K562 (cell line): ENCODE measurements around the gene LMBR1L. TPM values are rescaled to one million over a fixed set of nuclear protein-coding genes. Genes with fewer than 3 reads are reported as not detected.

Experiments
- ARID4B ChIP-seq: sonication (generic); formaldehyde crosslinking; IDR thresholded peaks from 2 replicates; pipeline ENCODE4 v1.8.0; 2022; ENCODE audit warnings: mild to moderate bottlenecking, missing genetic modification reagents
- CCNT2 ChIP-seq: IDR thresholded peaks from 2 replicates; pipeline ENCODE4 v1.6.1; 2011; ENCODE audit warnings: borderline replicate concordance, low read depth, mild to moderate bottlenecking, moderate library complexity, mixed read lengths, low read length; ENCODE audit not compliant: insufficient read length; ENCODE audit errors: extremely low read depth
- E2F4 ChIP-seq: sonication (generic); formaldehyde crosslinking; IDR thresholded peaks from 2 replicates; pipeline ENCODE4 v1.8.0; 2022; ENCODE audit warnings: mild to moderate bottlenecking, low read depth, missing genetic modification reagents
- NBN ChIP-seq: fragments of 450-650 bp; IDR thresholded peaks from 2 replicates; pipeline ENCODE4 v1.6.1; 2016; ENCODE audit warnings: low read depth, mild to moderate bottlenecking
- NR2F6 ChIP-seq: fragments of 450-650 bp; formaldehyde crosslinking; IDR thresholded peaks from 2 replicates; pipeline ENCODE4 v1.4.0; 2020; ENCODE audit warnings: mild to moderate bottlenecking
- POLR2G ChIP-seq: fragments of 200-400 bp; formaldehyde crosslinking; IDR thresholded peaks from 2 replicates; pipeline ENCODE4 v1.6.1; 2017; ENCODE audit warnings: low read depth, mild to moderate bottlenecking, antibody characterized with exemption, low read length, moderate library complexity
- POLR3A ChIP-seq: IDR thresholded peaks from 2 replicates; pipeline ENCODE4 v1.6.1; 2011; ENCODE audit warnings: borderline replicate concordance, mild to moderate bottlenecking, moderate library complexity; ENCODE audit not compliant: insufficient read length, insufficient read depth; ENCODE audit errors: extremely low read depth
- PTRF ChIP-seq: fragments of 450-650 bp; IDR thresholded peaks from 2 replicates; pipeline ENCODE4 v1.6.1; 2016; ENCODE audit warnings: mild to moderate bottlenecking, missing genetic modification characterization, missing compliant biosample characterization
- RBM15 ChIP-seq: fragments of 200-400 bp; formaldehyde crosslinking; IDR thresholded peaks from 2 replicates; pipeline ENCODE4 v1.6.1; 2018; ENCODE audit warnings: mild to moderate bottlenecking, low read length, moderate library complexity; ENCODE audit not compliant: insufficient read depth
- RREB1 ChIP-seq: fragments of 250-450 bp; sonication (Bioruptor Pico); IDR thresholded peaks from 2 replicates; pipeline ENCODE4 v1.4.0; 2020
- SNRNP70 ChIP-seq: fragments of 200-400 bp; formaldehyde crosslinking; optimal IDR thresholded peaks from 2 replicates; pipeline ENCODE3; 2017; ENCODE audit warnings: low read depth, low read length
- ZFP91 ChIP-seq: sonication (generic); formaldehyde crosslinking; IDR thresholded peaks from 2 replicates; pipeline ENCODE4 v1.8.0; 2022; ENCODE audit warnings: mild to moderate bottlenecking, missing genetic modification reagents
- ZNF174 ChIP-seq: fragments of 250-450 bp; sonication (Bioruptor Pico); IDR thresholded peaks from 2 replicates; pipeline ENCODE4 v1.4.0; 2020; ENCODE audit warnings: mild to moderate bottlenecking
- ZNF75A ChIP-seq: fragments of 450-650 bp; formaldehyde crosslinking; IDR thresholded peaks from 2 replicates; pipeline ENCODE4 v1.4.0; 2020; ENCODE audit warnings: mild to moderate bottlenecking
- polyA plus RNA-seq, 8 experiments: library from polyadenylated mRNA; depleted of rRNA in 4 of 8; stranded (reverse) in 5 of 8; unstranded in 3 of 8; fragments of >200 nt; fragmentation: Nextera tagmentation in 2 of 8; fragmentation: Illumina TruSeq in 1 of 8; extraction: Ambion mirVana in 2 of 8; extraction: Trizol in 1 of 8; gene quantifications; 2 replicates each; pipeline versions ENCODE4 v1.2.1 to v1.2.3, GENCODE V29; 2011 to 2014; ENCODE audit warnings: inconsistent platforms in 1 of 8, missing spikeins in 1 of 8
- total RNA-seq, 7 experiments: library from RNA; depleted of rRNA in 6 of 7; stranded (reverse); fragments of >200 nt in 6 of 7; fragmentation: Illumina TruSeq in 2 of 7; extraction: Trizol in 2 of 7; gene quantifications; 2 replicates each; pipeline versions ENCODE4 v1.2.1 to v1.2.3, GENCODE V29; 2011 to 2021; ENCODE audit warnings: low replicate concordance in 1 of 7

Gene LMBR1L
- total and polyA plus RNA-seq, 9 of the 15 experiments (the other 6 are each of a cell fraction or from before 2014, with no cell fraction given), result 2.5 to 57.0 (median 31.1) TPM

GRCh38 chr12:49110464-49111155 is at the start of gene LMBR1L (continued):
- TF ChIP-seq RBM15, result no peak
- no peak for TF ChIP-seq ZNF174 (CRISPR knock-in tag)
- TF ChIP-seq POLR3A, result no peak
- peak; percentile 95 for TF ChIP-seq ZFP91 (CRISPR knock-in tag)
- TF ChIP-seq CCNT2, result peak; percentile 16
- TF ChIP-seq ARID4B (CRISPR knock-in tag), result peak; percentile 90
- TF ChIP-seq E2F4 (CRISPR knock-in tag), result no peak
- no peak for TF ChIP-seq ZNF75A (CRISPR knock-in tag)
- no peak for TF ChIP-seq PTRF (tag)
- no peak for TF ChIP-seq SNRNP70
- TF ChIP-seq NR2F6 (CRISPR knock-in tag), result no peak
- TF ChIP-seq RREB1, result no peak
- TF ChIP-seq NBN, result 0 out of 2 replicates have a peak, but pooled peaks have one; percentile 52
- peak; percentile 83 for TF ChIP-seq POLR2G
